Astrocyte of the cerebellum (primary cell): ENCODE measurements around the gene DDX10.

ENCODE experiments used
- DNase-seq: peaks from one replicate; pipeline ENCODE4 v3.0.0-alpha.2; 2011; ENCODE audit warnings: low read depth
- H3K4me3 ChIP-seq: 2 replicates; pipeline ENCODE4 v1.5.1; 2011; ENCODE audit warnings: mild to moderate bottlenecking, low read depth, low read length, moderate library complexity
- in situ Hi-C: cut with HindIII; loops from 2 replicates; pipeline ENCODE4 v1.10.0; 2017; ENCODE audit warnings: low sequenced_read_pairs
- TF ChIP-seq, protein P1 (sequence below): IDR thresholded peaks from 2 replicates; pipeline ENCODE4 v1.5.1; 2012; ENCODE audit warnings: low read length, low read depth, moderate library complexity, mild to moderate bottlenecking; ENCODE audit errors: missing control alignments

Gene DDX10

DNA sequence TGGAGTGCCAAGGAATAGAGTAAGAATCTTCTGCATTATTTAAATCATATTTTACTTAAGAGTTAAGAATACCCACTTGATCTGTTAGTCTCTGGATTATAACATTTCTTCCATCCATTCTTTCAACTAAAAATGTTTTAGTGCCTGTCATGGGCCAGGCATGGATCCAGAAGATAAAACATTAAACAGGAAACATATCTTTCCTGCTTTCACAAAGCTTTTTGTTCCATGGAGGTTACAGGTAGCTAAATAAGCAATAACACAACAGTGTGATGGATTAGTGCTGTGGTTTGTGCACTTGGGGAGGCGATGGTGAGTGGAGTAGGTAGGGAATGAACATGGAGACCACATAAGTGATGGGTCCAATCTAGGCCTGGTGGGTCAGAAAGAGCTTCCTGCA lies 258.5 kb downstream of the DDX10 start:
- in situ Hi-C loops, result no loop called here
- TF ChIP-seq, protein P1, sequence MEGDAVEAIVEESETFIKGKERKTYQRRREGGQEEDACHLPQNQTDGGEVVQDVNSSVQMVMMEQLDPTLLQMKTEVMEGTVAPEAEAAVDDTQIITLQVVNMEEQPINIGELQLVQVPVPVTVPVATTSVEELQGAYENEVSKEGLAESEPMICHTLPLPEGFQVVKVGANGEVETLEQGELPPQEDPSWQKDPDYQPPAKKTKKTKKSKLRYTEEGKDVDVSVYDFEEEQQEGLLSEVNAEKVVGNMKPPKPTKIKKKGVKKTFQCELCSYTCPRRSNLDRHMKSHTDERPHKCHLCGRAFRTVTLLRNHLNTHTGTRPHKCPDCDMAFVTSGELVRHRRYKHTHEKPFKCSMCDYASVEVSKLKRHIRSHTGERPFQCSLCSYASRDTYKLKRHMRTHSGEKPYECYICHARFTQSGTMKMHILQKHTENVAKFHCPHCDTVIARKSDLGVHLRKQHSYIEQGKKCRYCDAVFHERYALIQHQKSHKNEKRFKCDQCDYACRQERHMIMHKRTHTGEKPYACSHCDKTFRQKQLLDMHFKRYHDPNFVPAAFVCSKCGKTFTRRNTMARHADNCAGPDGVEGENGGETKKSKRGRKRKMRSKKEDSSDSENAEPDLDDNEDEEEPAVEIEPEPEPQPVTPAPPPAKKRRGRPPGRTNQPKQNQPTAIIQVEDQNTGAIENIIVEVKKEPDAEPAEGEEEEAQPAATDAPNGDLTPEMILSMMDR, result no peak
- no peak overlapping the region for H3K4me3 ChIP-seq
- DNase-seq, result no peak

DNA sequence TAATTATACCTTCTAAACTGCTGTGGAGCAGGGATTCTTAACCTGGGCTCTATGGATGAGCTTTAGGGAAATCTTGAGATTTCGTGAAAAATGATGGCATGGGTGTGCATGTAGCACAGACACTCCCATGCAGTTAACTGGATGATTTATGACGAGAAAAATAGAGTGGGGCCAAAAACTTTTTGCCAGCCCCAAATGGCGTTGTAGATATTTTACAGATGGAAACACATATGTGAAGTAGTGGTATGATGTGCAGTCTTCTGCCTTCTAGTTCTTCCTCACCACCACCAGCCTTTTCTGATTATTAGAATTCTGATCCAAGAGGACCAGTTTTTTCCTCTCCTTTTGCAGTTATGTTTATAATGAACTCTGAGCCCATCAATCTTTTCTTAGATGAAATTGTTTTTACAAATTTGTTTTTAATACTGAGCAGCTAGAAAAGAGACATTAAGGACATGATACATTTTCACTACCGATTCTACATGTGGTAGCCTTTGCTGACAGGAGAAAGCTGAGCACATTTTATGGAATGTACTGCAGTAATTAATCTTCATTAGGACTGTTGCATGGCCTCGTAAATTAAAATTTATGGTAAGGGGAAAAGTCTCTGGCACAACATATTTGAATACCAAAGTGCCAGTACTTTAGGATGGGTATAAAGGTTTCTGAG lies 261.4 kb downstream of the DDX10 start:
- in situ Hi-C loops, result no loop called here
- H3K4me3 ChIP-seq, result no peak overlapping the region
- DNase-seq, result no peak
- TF ChIP-seq, protein P1, result no peak

DNA sequence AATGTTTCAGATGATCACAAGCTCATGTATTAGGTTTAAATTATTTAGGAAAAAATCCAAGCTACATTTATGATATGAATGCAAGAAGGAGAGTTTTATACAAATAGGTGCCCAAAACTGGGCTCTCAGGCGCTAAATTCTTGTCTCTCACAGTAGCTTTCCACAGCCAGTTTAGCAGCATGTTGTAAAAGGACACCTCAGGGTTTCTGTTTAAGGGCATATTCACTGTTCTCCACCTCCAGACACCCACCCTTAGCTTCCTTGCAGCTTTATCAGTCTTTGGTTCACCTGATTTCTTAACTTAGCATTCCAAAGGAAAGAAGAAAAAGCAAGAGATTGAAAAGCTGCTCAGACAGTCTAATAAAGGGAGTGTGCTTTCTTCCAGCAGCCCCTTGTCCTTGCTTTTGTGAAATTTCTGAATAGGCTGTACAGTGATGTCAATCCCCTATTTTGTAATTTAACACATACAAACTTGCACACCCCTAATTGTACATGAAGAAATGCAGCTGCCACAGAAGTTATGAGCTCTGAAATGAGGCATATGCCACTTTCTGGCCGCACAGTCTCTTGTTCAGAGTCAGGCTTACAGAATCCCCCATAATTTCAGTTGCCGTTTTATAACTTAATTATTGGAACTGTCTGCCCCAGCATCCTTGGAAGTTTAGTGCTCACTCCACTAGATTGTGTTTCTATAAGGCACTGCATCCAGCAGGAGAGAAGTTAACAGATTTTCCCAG lies 262.1 kb downstream of the DDX10 start:
- TF ChIP-seq, protein P1, result no peak
- no peak for DNase-seq
- in situ Hi-C loops, result no loop called here
- no peak overlapping the region for H3K4me3 ChIP-seq

DNA sequence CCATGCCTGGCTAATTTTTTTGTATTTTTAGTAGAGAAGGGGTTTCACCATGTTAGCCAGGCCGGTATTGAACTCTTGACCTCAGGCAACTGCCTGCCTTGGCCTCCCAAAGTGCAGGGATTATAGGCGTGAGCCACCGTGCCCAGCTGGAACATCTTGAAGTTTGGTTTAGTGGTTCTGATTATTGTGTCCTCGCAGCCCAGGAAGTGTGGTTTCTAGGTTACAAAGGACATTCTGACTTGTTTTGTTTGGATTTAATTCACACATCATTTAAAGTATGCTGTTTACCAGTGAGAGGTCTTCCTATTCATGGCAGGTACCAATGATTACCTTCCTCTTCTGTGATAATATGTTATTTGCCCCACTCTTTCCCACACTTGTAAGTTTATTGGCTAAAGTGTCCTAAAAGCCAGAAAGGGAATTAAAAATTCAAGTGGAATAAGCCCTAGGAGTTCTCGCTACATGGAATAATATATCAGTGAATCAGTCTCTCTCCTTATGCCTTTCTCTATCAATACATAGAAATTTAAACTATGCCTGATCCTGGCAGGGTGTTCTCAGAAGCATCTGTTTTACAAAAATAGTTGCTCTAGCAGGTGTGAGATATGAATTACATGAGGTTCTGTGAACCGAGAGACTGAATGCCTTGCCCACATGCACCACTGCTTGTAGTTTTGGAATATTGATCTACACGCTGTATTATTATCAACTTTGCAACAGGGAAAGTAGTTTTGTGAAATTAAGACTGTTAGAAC lies 263.1 kb downstream of the DDX10 start:
- no peak for DNase-seq
- in situ Hi-C loops, result no loop called here
- H3K4me3 ChIP-seq, result no peak overlapping the region
- TF ChIP-seq, protein P1, result no peak

DNA sequence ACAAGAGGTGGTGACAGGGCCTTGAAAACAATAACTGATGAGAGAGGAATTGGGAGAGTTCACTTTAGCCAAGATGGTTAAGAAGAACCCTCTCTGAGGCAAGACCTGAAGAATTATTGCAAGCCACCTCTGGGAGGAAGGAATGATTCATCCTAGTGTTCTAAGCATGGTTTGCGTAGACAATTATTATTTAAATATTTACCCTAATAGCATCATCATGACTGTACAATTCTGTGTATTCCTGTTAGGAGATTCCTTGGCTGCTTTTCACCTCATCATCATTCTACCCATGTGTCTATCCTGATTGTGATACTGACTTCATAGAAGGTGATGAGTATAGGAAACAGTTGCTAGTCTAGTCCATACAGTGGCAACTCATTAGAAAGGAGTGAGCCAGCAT lies 264.4 kb downstream of the DDX10 start:
- in situ Hi-C loops, result no loop called here
- TF ChIP-seq, protein P1, result no peak
- DNase-seq, result peak; percentile 65
- H3K4me3 ChIP-seq, result no peak overlapping the region

DNA sequence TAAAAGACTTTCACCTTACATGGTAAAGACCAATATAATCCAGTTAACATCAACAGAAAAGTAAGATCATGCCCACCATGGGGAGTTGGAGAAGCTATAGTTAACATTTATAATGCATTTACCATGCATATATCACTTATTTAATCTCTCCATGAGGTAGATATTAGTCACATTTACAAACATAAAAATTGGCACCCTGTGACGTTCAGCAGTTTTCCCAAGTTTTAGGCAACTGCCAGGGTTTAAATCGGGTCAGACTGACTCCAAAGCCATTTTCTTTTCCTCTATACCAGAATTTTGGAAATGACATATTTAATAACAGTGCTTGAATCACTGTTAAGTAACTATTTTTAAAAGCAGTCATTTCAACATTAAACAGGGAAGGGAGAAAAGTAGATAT lies 266.3 kb downstream of the DDX10 start:
- in situ Hi-C loops, result no loop called here
- H3K4me3 ChIP-seq, result no peak overlapping the region
- DNase-seq, result no peak
- TF ChIP-seq, protein P1, result no peak
